ENCODE results near the gene DZIP1L.

The DZIP1L gene

DNA sequence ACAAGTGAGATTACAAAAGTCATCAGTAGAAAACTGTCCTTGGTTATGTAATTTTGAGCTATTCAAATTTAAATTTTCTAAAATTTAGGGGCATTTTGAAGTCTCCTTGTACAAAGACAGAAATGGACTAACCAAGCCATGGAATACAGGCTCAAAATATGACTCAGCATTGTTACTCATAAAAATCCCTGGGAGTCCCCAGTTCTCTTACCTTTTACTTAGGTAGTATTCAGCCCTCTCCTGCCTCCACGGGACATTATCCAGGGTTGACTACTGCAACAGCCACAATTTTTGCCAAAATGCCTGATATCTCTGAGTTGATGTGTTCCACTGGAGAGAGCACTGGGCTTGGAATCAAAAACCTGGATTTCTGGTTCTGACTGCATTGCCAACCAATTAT lies 80.5 kb downstream of the DZIP1L start:
- DNase-seq (ENCODE audit: low read depth): no peak

DNA sequence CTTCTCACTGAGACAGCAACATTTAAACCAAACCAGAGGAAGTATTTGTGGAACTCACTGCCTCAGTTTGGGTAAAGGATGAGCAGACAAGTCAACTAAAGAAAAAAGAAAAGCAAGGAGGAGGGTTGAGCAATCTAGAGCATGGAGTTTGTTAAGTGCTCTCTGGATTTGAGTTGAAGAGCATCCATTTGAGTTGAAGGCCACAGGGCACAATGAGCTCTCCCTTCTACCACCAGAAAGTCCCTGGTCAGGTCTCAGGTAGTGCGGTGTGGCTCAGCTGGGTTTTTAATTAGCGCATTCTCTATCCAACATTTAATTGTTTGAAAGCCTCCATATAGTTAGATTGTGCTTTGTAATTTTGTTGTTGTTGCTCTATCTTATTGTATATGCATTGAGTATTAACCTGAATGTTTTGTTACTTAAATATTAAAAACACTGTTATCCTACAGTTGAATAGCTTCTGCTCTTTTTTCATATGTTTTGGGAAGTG lies 82.2 kb downstream of the DZIP1L start:
- DNase-seq (ENCODE audit: low read depth): no peak

DNA sequence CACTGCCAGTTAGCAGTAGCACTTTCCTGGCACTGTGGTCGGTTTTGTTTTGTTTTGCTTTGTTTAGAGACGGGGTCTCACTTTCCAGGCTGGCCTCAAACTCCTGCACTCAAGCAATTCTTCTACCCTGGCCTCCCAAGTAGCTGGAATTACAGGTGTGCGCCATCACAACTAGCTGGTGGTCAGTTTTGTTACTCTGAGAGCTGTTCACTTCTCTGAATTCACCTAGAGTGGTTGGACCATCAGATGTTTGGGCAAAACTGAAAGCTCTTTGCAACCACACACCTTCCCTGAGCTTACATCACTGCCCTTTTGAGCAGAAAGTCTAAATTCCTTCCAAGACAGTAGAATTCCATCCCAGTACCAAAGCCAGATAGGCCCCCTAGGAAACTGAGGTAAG lies 82.8 kb downstream of the DZIP1L start:
- no peak for DNase-seq (ENCODE audit: low read depth)

DNA sequence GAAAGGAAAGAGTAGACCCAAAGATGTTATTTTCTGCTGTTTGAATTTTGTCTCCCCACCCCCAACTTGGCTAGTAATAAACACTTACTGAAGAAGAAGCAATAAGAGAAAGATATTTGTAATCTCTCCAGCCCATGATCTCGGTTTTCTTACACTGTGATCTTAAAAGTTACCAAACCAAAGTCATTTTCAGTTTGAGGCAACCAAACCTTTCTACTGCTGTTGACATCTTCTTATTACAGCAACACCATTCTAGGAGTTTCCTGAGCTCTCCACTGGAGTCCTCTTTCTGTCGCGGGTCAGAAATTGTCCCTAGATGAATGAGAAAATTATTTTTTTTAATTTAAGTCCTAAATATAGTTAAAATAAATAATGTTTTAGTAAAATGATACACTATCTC lies 83.9 kb downstream of the DZIP1L start:
- no peak for DNase-seq (ENCODE audit: low read depth)

DNA sequence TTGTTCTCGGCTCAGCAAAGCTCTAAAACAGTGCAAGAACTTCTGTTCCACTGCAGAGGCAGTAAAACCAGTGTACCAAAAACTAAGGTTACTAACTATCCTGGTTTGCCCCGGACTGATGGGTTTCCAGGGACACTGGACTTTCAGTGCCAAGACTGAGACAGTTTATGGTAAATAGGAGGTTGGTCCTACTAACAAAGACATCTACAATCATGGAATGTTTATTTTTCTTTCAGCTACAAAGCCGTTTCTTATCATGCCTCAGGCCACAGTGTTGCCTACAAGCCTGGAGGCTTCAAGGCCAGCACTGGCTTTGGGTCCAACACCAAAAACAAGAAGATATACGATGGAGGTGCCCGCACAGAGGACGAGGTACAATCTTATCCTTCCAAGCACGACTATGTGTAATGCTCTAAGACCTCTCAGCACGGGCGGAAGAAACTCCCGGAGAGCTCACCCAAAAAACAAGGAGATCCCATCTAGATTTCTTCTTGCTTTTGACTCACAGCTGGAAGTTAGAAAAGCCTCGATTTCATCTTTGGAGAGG lies 84.6 kb downstream of the DZIP1L start:
- DNase-seq (ENCODE audit: low read depth): no peak

DNA sequence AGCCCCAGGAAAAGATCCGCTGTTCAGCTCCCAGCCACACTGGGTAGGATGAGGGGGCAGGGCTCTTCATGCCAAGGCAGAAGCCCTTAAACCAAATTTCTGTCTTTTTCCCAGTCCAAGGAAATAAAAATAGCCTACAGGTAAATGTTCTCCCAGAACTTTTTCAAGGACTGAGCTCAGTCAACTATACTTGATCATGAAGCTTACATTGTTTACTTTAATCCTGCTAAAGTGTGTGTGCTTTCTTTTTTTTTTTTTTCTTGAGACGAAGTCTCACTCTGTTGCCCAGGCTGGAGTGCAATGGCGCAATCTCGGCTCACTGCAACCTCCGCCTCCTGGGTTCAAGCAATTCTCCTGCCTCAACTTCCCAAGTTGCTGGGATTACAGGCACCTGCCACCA lies 87.6 kb downstream of the DZIP1L start:
- no peak for DNase-seq (ENCODE audit: low read depth)

DNA sequence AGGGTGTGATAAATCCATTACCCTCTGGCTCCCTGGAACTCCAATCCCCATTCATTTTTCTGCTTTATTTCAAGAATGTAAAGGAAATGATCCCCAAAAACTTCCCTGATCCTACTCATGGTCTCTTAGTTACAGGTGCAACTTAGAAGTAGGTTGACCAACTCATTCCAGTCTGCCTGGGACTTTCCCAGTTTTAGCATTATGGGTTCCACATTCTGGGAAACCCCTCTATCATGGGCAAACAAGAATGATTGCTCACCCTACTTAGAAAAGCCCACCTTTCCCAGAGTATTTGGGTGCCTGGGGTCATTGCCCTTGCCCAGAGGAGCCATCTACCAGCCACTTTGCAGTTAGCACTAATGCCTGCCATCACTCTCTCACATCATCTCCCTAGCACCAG lies 89.9 kb downstream of the DZIP1L start:
- no peak for DNase-seq (ENCODE audit: low read depth)

DNA sequence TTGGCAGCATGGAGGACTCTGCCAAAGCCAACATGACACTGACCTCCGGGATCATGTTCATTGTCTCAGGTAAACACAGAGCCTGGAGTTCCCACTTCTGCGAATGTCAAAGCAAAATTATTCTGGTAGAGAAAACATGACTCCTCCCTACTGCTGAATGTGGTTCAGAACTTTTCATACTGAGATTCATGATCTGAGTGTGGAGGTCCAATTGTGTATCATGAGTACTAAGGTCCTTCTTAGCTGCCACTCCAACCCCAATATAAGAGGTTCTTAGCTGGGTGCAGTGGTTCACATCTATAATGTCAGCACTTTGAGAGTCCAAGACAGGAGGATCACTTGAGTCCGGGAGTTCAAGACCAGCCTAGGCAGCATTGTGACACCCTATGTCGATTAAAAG lies 91.7 kb downstream of the DZIP1L start:
- DNase-seq (ENCODE audit: low read depth): no peak

DNA sequence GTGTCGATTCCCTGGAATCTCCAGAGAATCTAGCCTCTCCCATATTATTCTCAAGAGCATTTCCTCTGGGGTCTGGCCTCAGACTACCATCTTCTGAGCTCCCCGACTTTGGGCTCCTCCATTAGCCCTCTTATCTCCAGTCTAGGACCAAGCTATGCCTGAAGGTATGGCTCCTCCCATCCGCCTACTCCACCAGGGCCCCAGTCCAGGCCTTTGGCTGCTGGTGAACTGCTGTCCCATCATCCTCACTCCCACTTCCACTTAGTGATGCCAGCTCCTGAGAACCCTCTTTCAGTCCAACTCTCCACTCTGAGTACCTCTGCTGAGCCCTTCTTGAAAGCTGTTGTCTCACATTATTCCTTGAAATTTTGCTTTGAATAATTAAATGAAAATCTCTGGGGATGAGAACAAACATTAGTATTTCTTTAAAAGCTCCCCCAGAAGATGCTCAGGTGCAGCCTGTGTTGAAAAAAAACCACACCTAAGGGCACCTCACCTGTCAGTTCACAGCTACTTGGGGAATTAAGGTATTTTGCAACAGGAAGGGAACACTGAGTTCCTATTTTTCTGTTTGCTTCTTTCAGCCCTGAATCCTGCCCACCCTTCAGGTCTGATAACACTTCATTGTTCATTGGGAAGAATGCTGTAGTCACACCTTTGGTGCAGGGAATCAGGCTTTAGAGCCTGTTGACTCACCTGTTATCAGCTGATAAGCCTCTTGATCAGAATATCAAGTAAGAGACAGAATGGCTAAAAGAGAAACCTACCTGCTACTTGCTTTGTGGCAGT lies 95.9 kb downstream of the DZIP1L start:
- DNase-seq (ENCODE audit: low read depth): no peak

DNA sequence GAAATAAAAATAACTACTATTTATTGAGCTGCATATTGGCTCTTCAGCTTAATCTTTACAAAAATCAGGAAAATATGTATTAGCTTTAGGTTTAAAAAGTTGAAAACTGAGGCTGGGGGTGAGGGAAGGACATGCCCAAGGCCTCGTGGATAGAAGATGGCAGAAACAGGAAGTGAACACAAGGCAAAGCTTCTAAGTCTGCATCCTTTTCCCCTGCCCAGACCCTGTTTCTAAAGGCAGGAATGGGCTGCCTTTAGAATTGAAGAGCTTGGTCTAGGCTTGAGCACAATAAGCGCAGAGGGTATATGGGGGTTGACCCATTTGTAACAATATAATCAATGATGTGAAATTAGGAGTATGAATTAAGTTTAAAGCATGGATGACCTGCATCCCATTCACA lies 99.3 kb downstream of the DZIP1L start:
- no peak for DNase-seq (ENCODE audit: low read depth)

DNA sequence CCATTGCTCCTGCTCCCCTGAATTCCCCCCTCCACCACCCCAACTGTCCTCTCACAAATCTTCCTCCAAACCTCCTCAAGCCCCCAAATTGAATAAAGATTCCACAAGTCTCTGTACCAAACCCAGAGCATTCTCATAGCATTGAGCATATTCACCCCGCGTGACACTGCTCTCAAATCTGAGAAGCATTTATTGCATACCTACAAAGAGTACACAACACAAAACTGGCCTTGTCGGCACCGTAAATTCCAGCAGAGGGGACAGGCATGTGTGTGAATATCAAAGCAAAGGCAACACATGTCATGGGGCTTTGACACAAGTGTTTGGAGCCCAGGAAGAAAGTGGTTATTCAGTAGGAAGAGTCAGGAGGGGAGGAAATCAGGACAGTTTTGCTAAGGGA lies 102.9 kb downstream of the DZIP1L start:
- DNase-seq (ENCODE audit: low read depth): no peak

Data from stimulated activated CD4-positive, alpha-beta T cell treated with anti-CD3 and anti-CD28 coated beads, Interleukin-2, amount 100 ng/mL, for 4 hours (primary cell).